ENCODE data around the gene ADRB1.

ADRB1 gene

DNA sequence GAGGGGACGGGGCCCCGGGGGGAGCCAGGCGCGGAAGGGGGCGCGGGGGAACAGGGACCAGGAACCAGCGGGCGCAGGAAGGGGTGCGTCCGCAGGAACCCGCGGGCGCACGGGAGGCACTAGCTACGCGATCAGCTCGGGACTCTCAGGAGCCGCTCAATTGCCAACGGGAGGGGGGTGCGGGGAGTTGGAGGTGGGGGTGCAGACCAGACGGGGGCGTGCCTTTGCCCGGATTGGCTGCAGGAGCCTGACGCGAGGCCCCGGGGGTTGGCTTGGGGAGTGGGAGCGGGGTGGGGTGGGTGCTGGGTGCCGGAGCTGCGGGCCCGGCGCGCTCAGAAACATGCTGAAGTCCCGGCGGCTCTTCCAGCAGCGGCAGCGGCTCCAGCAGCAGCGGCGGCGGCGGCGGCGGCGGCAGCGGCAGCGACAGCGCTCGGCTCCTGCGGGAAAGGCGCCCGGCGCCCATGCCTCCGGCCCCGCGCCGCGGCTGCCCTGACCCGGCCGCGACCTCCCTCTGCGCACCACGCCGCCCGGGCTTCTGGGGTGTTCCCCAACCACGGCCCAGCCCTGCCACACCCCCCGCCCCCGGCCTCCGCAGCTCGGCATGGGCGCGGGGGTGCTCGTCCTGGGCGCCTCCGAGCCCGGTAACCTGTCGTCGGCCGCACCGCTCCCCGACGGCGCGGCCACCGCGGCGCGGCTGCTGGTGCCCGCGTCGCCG lies at the start of gene ADRB1:
Gene ADRB1, plus strand, starts transcription at position 335 of the 715 bp plus-strand sequence. Its CDS starts 267 bp downstream, at position 602.
- DNase-seq, result peak in 1 of 2 donors; percentile 13

DNA sequence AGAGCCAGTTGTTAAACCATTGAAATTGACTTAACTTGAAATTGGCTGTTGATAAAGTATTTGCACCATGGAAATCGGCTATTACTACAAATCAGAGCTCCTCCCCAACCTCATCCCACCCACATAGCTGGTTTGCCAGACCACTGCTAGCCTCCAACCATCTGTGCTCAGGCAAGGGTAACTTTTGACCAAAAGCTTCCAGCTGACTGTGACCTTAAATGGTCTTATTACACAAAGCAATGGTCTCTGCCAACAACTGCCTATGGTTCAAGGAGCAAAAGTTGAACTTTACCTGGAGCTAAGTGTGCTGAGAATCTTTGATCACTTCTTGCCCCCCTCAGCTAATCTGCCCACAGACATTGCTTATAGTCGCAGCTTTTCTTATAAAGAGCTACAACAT lies 48.5 kb upstream of the ADRB1 start:
- DNase-seq, result no peak

DNA sequence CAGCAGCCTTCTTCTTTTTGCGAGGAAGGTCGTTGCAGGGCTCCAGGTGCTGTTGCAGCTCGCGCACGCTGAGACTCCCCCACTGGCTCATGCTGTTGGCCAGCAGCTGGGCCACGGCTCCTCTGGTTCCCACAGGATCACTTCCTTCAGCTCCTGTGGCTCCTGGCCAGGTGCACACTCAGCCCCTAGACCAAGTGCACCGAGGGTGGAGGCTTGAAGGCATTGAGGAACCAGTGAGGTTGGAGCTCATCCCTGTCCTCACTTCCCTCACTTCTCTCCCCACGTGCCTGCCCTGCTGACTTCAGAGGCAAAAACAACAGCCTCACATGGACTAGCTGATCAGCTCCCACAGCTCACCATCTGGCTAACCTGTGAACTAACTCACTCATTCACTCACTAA lies 46.2 kb upstream of the ADRB1 start:
- no peak for DNase-seq

DNA sequence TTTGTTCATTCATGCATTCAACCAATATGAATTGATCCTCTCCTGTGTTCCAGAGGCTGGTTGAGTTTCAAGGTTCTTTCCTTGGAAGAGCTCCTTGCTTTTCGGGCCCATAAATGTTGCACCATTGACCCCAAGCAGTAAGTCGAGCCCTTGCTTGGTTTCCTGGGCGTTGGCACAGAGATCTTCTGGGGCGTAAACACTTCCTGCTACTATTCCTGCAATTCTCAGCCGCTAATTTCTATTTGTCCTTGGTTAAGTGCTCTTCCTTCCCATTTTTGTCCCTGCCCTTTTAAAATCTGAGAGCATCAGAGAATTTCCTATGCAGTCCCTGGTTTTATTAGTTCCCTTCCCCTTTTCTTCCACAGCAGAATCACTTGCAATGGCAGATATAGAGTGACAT lies 44.1 kb upstream of the ADRB1 start:
- DNase-seq, result no peak

DNA sequence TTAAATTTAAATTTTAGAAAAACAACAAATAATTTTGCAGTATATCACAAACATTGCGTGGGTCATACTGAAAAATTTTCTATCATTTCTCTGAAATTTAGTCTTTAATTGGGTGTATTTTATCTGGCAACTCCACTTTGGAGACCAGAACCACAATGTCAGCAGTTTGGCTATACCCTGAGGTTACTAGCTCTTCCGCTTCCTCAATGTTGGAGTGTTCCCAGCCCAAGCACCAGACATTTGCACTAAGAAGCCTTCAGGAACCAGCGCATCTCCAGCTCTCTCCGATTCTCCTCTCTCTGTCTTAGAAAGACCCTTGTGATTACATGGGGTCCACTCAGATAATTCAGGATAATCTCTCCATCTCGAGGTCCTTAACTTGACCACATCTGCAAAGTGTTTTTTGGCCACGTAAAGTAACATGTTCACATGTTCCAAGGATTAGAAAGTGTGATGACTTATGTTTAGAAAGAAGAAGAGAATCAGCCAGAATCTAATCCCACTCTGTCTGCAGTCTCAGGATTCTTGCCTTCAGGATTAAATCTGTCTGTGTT lies 43.1 kb upstream of the ADRB1 start:
- DNase-seq, result no peak

DNA sequence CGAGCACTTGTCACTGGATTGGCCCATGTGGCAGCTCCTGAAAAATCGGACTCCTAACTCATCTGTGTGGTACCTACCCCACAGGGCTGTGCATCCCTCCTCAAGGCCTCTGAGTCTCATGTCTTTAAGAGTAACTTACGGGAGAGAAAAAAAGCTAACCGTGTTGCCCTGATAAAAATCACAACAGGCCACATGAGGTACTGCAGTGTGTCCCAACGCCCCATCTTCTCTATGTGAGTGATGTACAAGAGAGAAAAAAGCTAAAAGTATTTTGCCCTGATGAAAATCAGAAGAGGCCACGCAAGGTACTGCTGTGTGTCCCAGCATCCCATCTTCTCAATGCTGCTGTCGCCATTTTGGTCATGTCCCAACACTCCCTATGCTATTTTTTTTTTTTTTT lies 41.2 kb upstream of the ADRB1 start:
- DNase-seq, result no peak

DNA sequence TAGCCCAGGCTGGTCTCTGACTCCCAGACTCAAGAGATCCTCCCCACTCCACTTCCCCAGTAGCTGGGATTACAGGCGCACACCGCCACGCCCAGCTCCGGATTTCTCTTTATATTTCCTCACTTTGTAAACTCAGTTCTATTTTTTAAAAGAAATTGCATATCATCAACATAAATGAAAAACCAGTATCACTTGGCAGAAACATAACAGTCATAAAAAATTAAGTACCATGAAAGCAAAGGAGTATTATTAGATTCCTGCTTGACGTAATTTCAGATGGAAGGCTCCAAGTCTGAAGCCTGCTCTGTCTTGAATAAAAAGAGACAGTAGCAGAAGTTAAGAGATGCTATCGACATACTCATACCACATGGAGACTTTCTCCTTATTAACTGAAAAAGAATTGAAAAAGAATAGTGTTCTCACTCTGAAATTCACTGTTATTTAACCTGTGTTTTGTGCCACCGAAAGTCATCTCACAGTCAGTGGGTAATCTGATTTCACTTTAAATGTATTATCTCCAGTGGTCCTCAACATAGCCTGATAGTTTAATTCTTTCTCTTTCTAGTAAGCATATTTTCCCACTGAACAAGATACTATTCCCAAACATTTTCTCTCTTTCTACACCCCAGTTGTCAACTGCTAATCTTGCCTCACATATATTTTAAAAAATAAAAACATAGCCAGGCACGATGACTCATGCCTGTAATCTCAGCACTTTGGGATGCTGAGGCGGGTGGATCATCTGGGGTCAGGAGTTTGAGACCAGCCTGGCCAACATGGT lies 40.3 kb upstream of the ADRB1 start:
- no peak for DNase-seq

DNA sequence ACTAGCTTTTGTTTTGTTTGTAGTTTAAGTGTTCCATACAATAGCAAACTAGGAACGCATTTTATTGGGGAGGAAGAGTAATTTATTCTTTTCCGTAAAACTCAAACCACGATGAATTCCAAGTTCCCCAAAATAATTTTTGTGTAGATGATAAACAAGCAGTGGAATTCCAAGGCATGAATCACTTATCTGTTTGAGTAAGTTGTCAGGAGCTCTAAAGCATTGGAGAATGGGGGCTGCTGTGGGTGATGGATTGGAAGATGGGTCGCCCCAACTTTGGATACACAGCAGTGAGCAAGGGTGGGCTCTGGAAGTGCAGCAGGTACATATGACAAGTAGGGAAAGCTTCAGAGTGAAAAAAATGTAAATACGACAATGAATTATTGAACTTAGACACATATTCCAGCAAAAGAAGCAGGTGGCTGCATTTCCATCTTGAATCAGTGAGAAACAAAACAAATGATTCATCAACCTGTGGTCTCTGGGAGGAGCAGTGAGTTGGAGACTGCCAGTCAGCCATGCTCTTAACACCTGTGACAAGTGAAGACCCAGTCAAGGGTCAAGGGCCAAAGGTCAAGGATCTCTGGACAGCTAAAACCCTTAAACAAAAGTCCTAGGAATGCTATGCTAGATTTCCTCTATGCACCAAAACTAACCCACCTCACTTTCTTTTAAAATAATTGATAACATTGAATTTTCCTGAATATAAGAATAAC lies 34.2 kb upstream of the ADRB1 start:
- DNase-seq, result no peak

DNA sequence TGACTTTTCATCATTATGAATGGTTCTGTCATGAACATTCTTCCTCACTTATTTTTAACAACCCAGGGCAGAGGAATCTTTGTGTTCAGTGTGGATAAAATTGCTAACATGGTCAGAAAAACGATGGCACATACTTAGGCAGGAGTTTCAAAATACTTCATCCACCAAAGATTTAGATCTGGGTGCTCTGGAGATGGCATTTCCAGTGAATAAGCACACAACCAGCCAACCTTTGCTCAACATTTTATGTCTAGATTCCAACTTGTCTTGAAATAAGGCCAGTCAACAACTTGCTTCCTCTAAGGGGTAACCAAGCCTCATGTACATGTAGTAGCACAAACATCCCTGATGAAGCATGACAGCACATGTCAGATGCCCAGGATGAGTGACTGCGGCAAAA lies 33.4 kb upstream of the ADRB1 start:
- no peak for DNase-seq

DNA sequence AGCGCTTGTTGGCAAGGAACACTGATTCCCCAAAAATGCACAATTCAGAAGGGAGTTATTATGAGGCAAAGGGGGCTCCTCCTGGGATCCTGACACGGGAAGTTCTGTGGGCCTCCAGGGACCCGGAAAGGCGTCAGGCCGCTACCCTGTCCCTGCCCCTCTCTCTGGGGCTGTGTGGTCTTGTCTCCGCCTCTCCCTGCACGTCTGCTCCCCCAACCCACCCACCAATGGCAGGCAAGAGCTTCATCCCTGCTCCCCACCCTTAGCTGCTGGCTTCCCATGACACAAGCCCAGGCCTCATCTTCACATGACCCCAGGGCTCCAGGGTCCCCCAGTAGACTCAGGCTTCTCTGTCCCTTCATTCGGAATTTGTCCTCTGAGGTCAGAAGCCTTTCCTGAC lies 31.0 kb upstream of the ADRB1 start:
- no peak for DNase-seq

DNA sequence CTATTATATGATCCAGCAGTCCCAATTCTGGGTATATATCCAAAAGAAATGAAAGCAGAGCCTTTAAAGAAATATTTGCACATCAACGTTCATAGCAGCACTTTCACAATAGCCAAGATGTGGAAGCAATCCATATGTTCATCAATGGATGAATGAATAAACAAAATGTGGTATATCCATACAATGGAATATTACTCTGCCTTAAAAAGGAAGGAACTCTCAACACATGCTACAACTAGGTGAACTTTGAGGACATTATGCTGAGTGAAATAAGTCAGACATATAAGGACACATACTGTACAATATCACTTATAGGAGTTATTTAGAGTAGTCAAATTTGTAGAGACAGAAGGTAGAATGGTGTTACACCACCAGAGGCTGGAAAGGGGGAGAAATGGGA lies 28.0 kb upstream of the ADRB1 start:
- DNase-seq, result no peak

DNA sequence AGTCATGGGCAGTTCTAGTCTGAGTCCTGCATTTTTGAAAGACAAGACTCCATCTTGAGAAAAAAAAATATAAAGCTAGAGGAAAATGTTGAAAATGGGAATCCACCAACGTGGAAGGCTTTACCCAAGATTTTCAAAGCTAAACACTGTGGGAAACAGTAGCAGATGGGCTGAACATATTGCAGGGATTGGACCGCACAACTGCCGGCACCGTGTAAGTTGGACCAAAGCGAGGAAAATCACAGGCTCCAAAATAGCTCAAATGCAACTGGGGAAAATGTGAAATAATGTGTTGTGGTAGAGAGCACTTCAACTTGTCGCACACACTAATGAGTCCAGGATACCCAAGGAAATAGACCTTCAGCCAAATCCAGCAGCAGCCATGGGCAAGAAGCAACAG lies 26.4 kb upstream of the ADRB1 start:
- no peak for DNase-seq

DNA sequence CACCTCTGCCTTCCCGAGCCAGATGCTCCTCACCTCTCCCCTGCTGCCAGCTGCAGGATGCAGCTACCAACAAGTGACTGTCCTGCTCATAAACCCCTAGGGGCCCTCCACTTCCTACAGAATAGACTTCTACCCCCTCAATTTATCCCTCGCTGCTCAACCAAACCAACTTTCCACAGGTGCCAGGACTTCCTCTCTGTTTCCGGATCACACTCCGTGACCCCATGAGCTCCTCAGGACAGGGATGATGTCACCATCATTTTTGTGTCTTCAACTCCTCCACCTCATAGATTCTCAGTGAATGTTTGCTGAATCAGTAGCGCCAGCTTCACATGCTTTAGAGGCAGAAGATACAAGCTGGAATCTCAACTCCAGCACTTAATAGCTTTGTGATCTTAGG lies 25.8 kb upstream of the ADRB1 start:
- no peak for DNase-seq

DNA sequence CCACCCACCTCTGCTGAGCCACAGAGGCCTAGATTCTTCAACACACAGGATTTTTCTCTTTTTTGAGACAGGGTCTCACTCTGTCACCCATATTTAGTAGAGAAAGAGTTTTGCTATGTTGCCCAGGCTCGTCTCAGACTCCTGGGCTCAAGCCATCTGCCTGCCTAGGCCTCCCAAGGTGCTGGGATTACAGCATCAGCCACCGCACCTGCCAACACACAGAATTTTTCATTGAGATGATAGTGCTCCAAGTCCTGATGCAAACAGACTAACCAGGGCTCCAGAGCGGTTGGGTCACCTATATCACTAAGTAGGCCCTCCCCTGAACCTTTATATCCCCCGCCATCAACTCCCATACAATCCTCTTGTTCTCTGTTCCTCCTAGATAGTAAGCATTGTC lies 24.4 kb upstream of the ADRB1 start:
- no peak for DNase-seq

DNA sequence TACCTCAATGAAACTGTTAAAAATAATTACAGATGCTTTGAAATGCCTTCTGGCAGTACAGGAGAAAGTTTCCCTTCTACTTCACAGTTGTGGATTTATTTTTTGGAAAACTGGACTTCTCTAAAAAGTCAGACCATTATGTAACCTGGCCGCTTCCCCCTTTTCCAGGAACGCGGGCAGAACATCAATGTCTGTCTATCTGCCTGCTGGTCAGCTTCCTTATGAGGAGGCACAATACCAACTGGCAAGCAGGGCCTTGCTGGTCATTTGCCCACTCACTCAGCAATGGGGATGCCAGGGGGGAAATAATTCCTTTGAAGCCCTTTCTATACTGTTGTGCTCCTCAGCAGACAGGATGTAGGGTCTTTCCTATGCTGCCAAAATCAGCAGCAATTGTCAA lies 22.5 kb upstream of the ADRB1 start:
- no peak for DNase-seq

DNA sequence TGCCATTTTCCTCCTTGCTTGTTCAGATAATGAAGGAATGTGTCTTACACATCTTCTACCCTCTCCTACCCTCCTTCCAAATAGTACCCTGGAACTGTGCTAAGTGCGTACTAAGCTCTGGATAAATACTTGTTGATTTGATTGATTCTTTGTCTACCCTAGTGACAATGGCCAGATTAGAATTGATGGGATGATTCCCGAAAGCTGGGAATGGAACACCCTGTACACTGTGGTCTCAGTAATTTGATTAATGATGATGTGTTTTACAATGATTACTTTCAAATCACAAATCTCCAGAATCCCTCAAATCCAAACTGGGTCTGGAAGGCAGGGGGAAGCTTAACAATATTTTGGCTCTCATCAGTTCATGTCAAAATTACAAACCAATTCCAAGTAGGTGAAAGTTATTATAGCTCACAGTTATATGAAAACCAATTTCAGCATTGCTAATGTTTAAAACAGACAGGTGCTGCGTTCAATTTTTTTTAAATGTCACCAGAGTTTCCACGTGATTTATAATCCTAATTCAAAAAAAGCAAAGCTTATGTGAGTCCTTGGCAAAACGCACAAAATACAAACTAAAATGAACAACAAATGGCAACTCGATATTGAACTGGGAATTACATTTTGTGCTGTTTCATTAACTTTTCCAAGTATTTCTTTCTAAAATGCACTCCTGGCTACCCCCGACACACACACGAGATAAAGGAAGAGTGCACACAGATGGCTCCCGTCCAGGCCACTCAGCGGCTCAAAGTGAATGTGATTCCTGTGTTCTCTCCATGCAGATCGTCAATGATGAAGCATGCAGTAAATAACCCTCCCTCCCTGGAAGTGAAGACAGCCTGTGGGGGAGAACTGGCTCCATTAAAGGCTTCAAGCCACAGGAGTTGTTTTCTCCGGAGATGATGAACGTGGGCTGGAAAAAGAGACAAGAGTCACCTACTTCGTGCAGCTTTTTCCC lies 21.7 kb upstream of the ADRB1 start:
- DNase-seq, result no peak

DNA sequence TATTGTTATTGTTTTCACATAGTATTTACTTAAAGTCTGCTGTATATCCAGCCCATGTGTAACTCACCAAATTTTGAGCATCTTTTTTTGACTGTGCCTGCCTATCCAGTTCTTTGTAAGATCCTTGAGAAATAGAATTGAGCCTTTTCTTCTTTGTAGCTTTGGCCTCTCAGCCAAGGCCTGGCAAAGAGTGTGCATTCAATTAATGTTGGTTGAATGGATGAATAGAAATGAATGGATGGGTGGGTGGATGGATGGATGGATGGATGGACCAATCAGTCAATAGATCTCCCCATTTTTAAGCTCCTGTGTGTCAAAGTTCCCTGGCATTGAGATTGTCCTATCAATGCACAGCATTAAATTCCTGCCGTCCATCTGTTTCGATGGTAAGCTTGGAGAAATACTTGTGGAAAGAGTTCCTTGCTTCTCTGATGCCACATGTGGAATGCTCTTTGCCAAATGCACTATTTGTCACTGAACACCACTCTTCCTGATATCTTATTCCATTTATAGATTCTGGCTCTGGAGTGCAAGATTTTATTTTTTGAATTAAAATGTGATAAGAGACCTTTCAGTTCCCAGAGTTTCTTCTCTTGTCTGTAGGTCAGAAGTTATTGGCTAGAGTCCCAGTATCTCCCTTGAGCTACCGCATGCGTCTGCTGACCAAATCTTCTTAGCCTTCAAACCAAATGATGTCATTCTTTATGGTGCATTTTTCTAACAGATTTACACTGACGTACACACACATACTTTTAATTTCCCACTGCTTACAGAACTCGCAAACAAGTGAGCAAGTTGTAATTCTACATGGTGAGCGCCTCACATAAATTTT lies 20.7 kb upstream of the ADRB1 start:
- DNase-seq, result no peak

DNA sequence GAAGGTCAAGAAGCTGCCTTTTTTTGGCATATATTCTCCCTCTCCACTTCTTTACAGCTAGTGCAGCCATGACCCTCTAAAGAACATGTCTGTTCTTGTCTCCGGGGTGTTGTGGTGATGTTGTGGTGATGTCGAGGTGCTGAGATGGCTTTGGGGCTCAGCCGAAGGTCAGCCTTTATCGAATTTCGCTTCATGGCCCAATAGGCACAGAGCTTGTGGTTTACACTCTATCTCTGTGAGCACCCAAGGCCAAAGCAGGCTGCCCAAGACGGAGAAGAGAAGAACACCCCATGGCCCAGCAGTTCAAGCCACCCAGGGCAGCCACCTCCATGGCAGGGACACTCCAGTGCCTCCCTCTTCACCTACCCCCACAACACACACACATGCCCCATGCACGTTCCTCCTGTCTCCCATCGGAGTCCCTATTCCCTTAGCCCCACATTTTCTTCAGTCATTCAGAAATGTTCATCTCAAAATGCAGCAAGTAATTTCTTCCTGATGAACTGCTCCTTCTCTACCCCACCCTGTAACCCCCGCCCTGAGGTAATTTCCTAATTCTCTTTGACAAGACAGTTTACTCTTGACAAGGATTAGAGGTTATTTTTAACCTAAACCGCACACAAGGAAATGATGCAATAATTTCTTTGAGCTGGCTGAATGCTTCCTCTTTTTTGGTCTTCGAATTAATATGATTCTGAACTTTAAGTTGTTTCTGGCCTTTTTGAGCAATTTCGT lies 18.6 kb upstream of the ADRB1 start:
- peak in 1 of 2 donors; percentile 1 for DNase-seq

DNA sequence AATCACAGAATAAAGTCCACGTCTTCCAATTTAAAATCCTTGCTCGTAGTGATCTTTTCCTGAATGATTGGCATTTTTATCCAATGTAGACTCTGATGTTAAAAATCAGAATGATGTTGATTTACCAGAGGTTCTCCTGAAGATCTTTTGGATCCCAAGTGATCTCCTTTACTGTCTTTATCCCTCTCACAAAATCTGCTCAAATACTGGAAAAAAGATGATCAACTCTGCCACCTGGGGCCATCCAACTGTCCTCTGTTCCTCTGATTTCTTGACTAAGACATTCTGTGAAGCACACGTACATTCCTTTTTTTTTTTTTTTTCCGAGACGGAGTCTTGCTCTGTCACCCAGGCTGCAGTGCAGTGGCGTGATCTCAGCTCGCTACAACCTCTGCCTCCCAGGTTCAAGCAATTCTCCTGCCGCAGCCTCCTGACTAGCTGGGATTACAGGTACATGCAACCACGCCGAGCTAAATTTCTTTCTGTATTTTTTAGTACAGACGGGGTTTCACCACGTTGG lies 18.0 kb upstream of the ADRB1 start:
- DNase-seq, result no peak

Data from stimulated activated CD4-positive, alpha-beta T cell treated with anti-CD3 and anti-CD28 coated beads, Interleukin-2, amount 100 ng/mL, for 48 hours (primary cell).